GM23248 (cell line): ENCODE results near the gene TICRR. TPM values are rescaled to one million over a fixed set of nuclear protein-coding genes. Genes with fewer than 3 reads are reported as not detected.
"Not testable (repeated sequence)": the region's sequence is repeated elsewhere in the genome, so short reads cannot be mapped to it uniquely, and the experiment has no call there.

Source experiments
- DNase-seq: peaks from one replicate; pipeline ENCODE4 v3.0.0-alpha.2; 2015
- H2AFZ ChIP-seq: fragments of 200-600 bp; sonication (generic); 2 replicates; pipeline ENCODE4 v1.6.1; 2016; ENCODE audit warnings: antibody characterized with exemption
- H3F3A ChIP-seq: fragments of 200-600 bp; sonication (generic); 2 replicates; pipeline ENCODE4 v1.6.1; 2016; ENCODE audit warnings: mild to moderate bottlenecking, antibody characterized with exemption, mixed run types; ENCODE audit not compliant: insufficient read depth
- H3K27ac ChIP-seq: fragments of 200-600 bp; sonication (generic); 2 replicates; pipeline ENCODE4 v1.5.1; 2016; ENCODE audit warnings: mild to moderate bottlenecking
- H3K27me3 ChIP-seq: fragments of 200-600 bp; sonication (generic); replicated peaks from 2 replicates; pipeline ENCODE4 v1.6.1; 2016; ENCODE audit warnings: mild to moderate bottlenecking; ENCODE audit not compliant: insufficient read depth
- H3K36me3 ChIP-seq: fragments of 200-600 bp; sonication (generic); 2 replicates; pipeline ENCODE4 v1.6.1; 2016; ENCODE audit warnings: low read depth, mild to moderate bottlenecking
- H3K4me1 ChIP-seq: fragments of 200-600 bp; sonication (generic); 2 replicates; pipeline ENCODE4 v1.6.1; 2016; ENCODE audit warnings: mild to moderate bottlenecking; ENCODE audit not compliant: insufficient read depth
- H3K4me2 ChIP-seq: fragments of 200-600 bp; sonication (generic); one replicate; pipeline ENCODE4 v1.6.1; 2016; ENCODE audit warnings: mild to moderate bottlenecking; ENCODE audit not compliant: unreplicated experiment
- H3K4me3 ChIP-seq: fragments of 200-600 bp; sonication (generic); 2 replicates; pipeline ENCODE4 v1.5.1; 2016; ENCODE audit warnings: mild to moderate bottlenecking
- H3K79me2 ChIP-seq: fragments of 200-600 bp; sonication (generic); 2 replicates; pipeline ENCODE4 v1.6.1; 2016; ENCODE audit warnings: mild to moderate bottlenecking; ENCODE audit not compliant: insufficient read depth
- H3K9ac ChIP-seq: fragments of 200-600 bp; sonication (generic); 2 replicates; pipeline ENCODE4 v1.6.1; 2016; ENCODE audit warnings: mild to moderate bottlenecking
- H3K9me2 ChIP-seq: fragments of 200-600 bp; sonication (generic); 2 replicates; pipeline ENCODE4 v1.6.1; 2016; ENCODE audit warnings: mixed run types, mild to moderate bottlenecking, moderate library complexity; ENCODE audit not compliant: insufficient read depth
- H3K9me3 ChIP-seq: fragments of 200-600 bp; sonication (generic); one replicate; pipeline ENCODE4 v1.6.1; 2017; ENCODE audit warnings: low read depth
- H4K20me1 ChIP-seq: fragments of 200-600 bp; sonication (generic); 2 replicates; pipeline ENCODE4 v1.6.0; 2016; ENCODE audit not compliant: insufficient read depth
- EZH2 ChIP-seq: fragments of 200-600 bp; sonication (generic); IDR thresholded peaks from 2 replicates; pipeline ENCODE4 v1.6.1; 2018; ENCODE audit warnings: antibody characterized with exemption, mild to moderate bottlenecking; ENCODE audit not compliant: insufficient read depth, poor library complexity, severe bottlenecking
- EZH2phosphoT487 ChIP-seq: fragments of 200-600 bp; sonication (generic); IDR thresholded peaks from 2 replicates; pipeline ENCODE4 v1.6.1; 2018; ENCODE audit warnings: antibody characterized with exemption, moderate library complexity, mild to moderate bottlenecking, low read depth; ENCODE audit not compliant: insufficient read depth
- WGBS, 2 experiments: methylation state at CpG; one replicate each; pipeline ENCODE4 v1.1.6; 2015 to 2017; ENCODE audit warnings: low lambda C conversion rate in 2 of 2, low coverage in 1 of 2; ENCODE audit errors: missing lambda C conversion rate in 2 of 2; 5-methylcytosine and 5-hydroxymethylcytosine counted together
- in situ Hi-C: fragments of 300-500 bp; cut with MboI; formaldehyde crosslinking; loops from 2 replicates; pipeline ENCODE4 v1.15.0; 2020
- polyA plus RNA-seq: library from polyadenylated mRNA; unstranded; fragments of >200 nt; fragmentation: Nextera tagmentation; extraction: Ambion mirVana; gene quantifications from 2 replicates; pipeline ENCODE4 v1.2.1, GENCODE V29; 2016
- total RNA-seq: library from RNA; depleted of rRNA; stranded (reverse); fragments of >200 nt; shearing (Covaris generic); gene quantifications from 2 replicates; pipeline ENCODE4 v1.2.3, GENCODE V29; 2014

Gene TICRR
- total and polyA plus RNA-seq, 2 experiments from 2014 or later, result 1.2 to 2.3 TPM

DNA sequence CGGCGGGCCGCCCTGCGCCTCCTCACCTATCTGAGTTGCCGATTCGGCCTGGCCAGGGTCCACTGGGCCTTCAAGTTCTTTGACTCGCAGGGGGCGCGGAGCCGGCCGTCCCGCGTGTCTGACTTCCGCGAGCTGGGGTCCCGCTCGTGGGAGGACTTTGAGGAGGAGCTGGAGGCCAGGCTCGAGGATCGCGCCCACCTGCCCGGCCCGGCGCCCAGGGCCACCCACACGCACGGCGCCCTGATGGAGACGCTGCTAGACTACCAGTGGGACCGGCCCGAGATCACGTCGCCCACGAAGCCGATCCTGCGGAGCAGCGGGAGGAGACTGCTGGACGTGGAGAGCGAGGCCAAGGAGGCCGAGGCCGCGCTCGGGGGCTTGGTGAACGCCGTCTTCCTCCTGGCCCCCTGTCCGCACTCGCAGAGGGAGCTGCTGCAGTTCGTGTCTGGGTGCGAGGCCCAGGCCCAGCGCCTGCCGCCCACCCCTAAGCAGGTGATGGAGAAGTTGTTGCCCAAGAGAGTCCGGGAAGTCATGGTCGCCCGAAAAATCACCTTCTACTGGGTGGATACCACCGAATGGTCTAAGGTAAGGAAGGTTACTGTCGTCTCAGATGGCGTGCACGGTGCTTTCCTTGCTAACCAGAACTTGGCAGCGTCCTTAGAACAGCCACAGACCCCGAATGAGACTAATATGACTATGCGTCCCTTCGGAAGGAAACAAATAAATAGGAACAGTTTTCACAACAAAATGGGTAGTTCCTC is 567 bp downstream of the TICRR start:
- H3K4me2 ChIP-seq, result peak overlapping the region; percentile 78
- H3F3A ChIP-seq, result no peaks in the 10 kb centered on the region
- no peaks in the 10 kb centered on the region for H3K9me2 ChIP-seq
- no peaks in the 10 kb centered on the region for H4K20me1 ChIP-seq
- in situ Hi-C loops, result no loop called here
- DNase-seq, result peak; percentile 54
- peaks cover 51% of the 10 kb centered on the region for H3K79me2 ChIP-seq
- H3K4me1 ChIP-seq, result no peaks in the 10 kb centered on the region
- peak overlapping the region; percentile 69 for H3K9ac ChIP-seq
- WGBS, 2 experiments, result 1% methylated on average over 51 to 56 of the region's 60 CpGs
- TF ChIP-seq EZH2 (no peak), EZH2phosphoT487 (no peak)
- peak overlapping the region; percentile 87 for H2AFZ ChIP-seq
- H3K9me3 ChIP-seq, result no peaks in the 10 kb centered on the region
- no peaks in the 10 kb centered on the region for H3K27me3 ChIP-seq
- no peaks in the 10 kb centered on the region for H3K36me3 ChIP-seq
- H3K27ac ChIP-seq, result no peak overlapping the region
- peak overlapping the region; percentile 76 for H3K4me3 ChIP-seq

DNA sequence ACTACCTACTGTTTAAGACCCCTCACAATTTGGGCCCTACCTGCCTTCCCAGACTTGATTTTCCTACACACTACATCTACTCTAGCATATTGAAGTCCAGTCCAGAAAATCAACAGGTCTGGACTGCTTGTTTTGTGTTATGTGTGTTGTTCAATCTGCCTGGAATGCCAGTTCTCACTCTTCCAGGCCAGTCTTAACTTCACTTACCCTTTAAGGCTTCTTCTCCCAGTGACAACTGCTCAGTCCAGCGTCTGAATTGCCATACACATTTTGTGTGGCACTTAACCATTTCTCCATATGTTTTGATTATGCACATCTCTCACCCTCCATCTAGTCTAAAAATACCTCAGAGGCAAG is 1.1 kb downstream of the TICRR start:
- WGBS, 2 experiments, result 27 to 41% methylated on average over 1 of the region's 1 CpG
- H3K9ac ChIP-seq, result peak overlapping the region; percentile 69
- H3K4me3 ChIP-seq, result peak overlapping the region; percentile 76

DNA sequence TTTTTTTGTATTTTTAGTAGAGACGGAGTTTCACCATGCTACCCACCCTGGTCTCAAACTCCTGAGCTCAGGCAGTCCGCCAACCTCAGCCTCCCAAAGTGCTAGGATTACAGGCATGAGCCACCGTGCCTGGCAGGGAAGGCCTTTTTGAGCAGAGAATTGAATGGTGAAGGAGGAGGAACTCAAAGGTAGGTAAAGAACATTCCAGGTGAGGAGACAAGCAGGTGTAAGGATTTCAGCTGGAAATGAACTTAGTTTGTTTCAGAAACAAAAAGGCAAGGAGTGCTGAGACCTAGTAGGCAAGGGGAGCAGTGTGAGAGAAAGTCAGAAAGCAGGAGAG is 2.5 kb downstream of the TICRR start:
- no peak for TF ChIP-seq EZH2phosphoT487
- TF ChIP-seq EZH2, result no peak
- H3K9ac ChIP-seq, result no peak overlapping the region
- no peaks in the 10 kb centered on the region for H3F3A ChIP-seq
- H4K20me1 ChIP-seq, result no peaks in the 10 kb centered on the region
- H3K9me2 ChIP-seq, result no peaks in the 10 kb centered on the region
- H3K9me3 ChIP-seq, result no peaks in the 10 kb centered on the region
- H3K27ac ChIP-seq, result no peak overlapping the region
- peak overlapping the region; percentile 40 for H3K4me2 ChIP-seq
- no peaks in the 10 kb centered on the region for H3K36me3 ChIP-seq
- H3K27me3 ChIP-seq, result no peaks in the 10 kb centered on the region
- peak overlapping the region; percentile 46; the same call in 1 of the 2 replicates for H2AFZ ChIP-seq
- H3K4me3 ChIP-seq, result peak overlapping the region; percentile 19
- 67 to 68% methylated on average over 3 of the region's 3 CpGs for WGBS, 2 experiments
- peaks cover 69% of the 10 kb centered on the region for H3K79me2 ChIP-seq
- H3K4me1 ChIP-seq, result no peaks in the 10 kb centered on the region
- DNase-seq, result no peak
- in situ Hi-C loops, result no loop called here

More for the DNA sequence above, 1.1 kb downstream of the TICRR start:
- Histone ChIP-seq H3K9me2 (no peaks in the 10 kb centered on the region), H3K4me1 (no peaks in the 10 kb centered on the region), H3K27ac (no peak overlapping the region), H3K9me3 (no peaks in the 10 kb centered on the region), H4K20me1 (no peaks in the 10 kb centered on the region), H3K4me2 (peak overlapping the region; percentile 78), H3F3A (no peaks in the 10 kb centered on the region), H3K36me3 (no peaks in the 10 kb centered on the region), H3K79me2 (peaks cover 56% of the 10 kb centered on the region), H3K27me3 (no peaks in the 10 kb centered on the region), H2AFZ (peak overlapping the region; percentile 87)
- TF ChIP-seq EZH2 (no peak), EZH2phosphoT487 (no peak)
- in situ Hi-C loops, result no loop called here
- DNase-seq, result peak; percentile 45

GRCh38 chr15:89578146-89578545 is 2.9 kb downstream of the TICRR start:
- 58 to 65% methylated on average over 2 of the region's 2 CpGs for WGBS, 2 experiments
- TF ChIP-seq EZH2, result no peak
- no peak for TF ChIP-seq EZH2phosphoT487
- H3K27ac ChIP-seq, result no peak overlapping the region

GRCh38 chr15:89580747-89581146 is 5.5 kb downstream of the TICRR start:
- H3K27me3 ChIP-seq, H3K9ac ChIP-seq, H3K4me1 ChIP-seq, H3K27ac ChIP-seq, DNase-seq, H4K20me1 ChIP-seq, H3K9me2 ChIP-seq, H3K36me3 ChIP-seq, H3K4me2 ChIP-seq, H2AFZ ChIP-seq, H3K9me3 ChIP-seq, H3F3A ChIP-seq, in situ Hi-C loops, H3K4me3 ChIP-seq: not testable (repeated sequence)
- H3K79me2 ChIP-seq, result peaks cover 71% of the 10 kb centered on the region
- WGBS, 2 experiments, result 97 to 98% methylated on average over 2 of the region's 2 CpGs

More at GRCh38 chr15:89578146-89578545, 2.9 kb downstream of the TICRR start:
- in situ Hi-C loops, result no loop called here
- Histone ChIP-seq H3K4me2 (peak overlapping the region; percentile 40), H3K27me3 (no peaks in the 10 kb centered on the region), H3F3A (no peaks in the 10 kb centered on the region), H3K4me3 (peak overlapping the region; percentile 19; the same call in 1 of the 2 replicates), H3K9me3 (no peaks in the 10 kb centered on the region), H3K79me2 (peaks cover 69% of the 10 kb centered on the region), H2AFZ (peak overlapping the region; percentile 46), H3K9me2 (no peaks in the 10 kb centered on the region), H4K20me1 (no peaks in the 10 kb centered on the region), H3K4me1 (no peaks in the 10 kb centered on the region), H3K36me3 (no peaks in the 10 kb centered on the region), H3K9ac (no peak overlapping the region)
- DNase-seq, result no peak
